ENCODE data around the gene SIGLEC6.

SIGLEC6 gene

GRCh38 chr19:51531349-51532315 is at the start of gene SIGLEC6:
SIGLEC6 (minus strand) TSS chr19:51531670; CDS start chr19:51531648, 22 bp downstream.
- DNase-seq: no peak

- no peak for DNase-seq
Observed at GRCh38 chr19:51576850-51577249, 45.4 kb upstream of the SIGLEC6 start.

GRCh38 chr19:51573331-51573730 is 41.9 kb upstream of the SIGLEC6 start:
- DNase-seq: no peak

GRCh38 chr19:51572908-51573307 is 41.4 kb upstream of the SIGLEC6 start:
- no peak for DNase-seq

GRCh38 chr19:51572410-51572809 is 40.9 kb upstream of the SIGLEC6 start:
- DNase-seq: no peak

- no peak for DNase-seq
Observed at GRCh38 chr19:51571599-51571998, 40.1 kb upstream of the SIGLEC6 start.

GRCh38 chr19:51570962-51571575 is 39.6 kb upstream of the SIGLEC6 start, which contains the start of gene ZNF175:
ZNF175 (plus strand) TSS chr19:51571283; CDS start chr19:51573330, 2,047 bp downstream.
- DNase-seq: peak; percentile 92

GRCh38 chr19:51568456-51568855 is 37.0 kb upstream of the SIGLEC6 start:
- no peak for DNase-seq

GRCh38 chr19:51567583-51567982 is 36.1 kb upstream of the SIGLEC6 start:
- DNase-seq: no peak

GRCh38 chr19:51566489-51567100 is 35.1 kb upstream of the SIGLEC6 start:
- DNase-seq: no peak

GRCh38 chr19:51565583-51565982 is 34.1 kb upstream of the SIGLEC6 start:
- no peak for DNase-seq

GRCh38 chr19:51564791-51565190 is 33.3 kb upstream of the SIGLEC6 start:
- no peak for DNase-seq

- DNase-seq: no peak
Observed at GRCh38 chr19:51560339-51560738, 28.9 kb upstream of the SIGLEC6 start.

GRCh38 chr19:51559240-51559639 is 27.8 kb upstream of the SIGLEC6 start:
- DNase-seq: no peak

GRCh38 chr19:51552996-51553725 is 21.7 kb upstream of the SIGLEC6 start:
- DNase-seq: no peak

GRCh38 chr19:51552608-51552995 is 21.1 kb upstream of the SIGLEC6 start:
- DNase-seq: no peak

GRCh38 chr19:51551673-51552432 is 20.4 kb upstream of the SIGLEC6 start:
- no peak for DNase-seq

GRCh38 chr19:51550848-51551672 is 19.6 kb upstream of the SIGLEC6 start:
- no peak for DNase-seq

GRCh38 chr19:51549533-51550324 is 18.3 kb upstream of the SIGLEC6 start:
- DNase-seq: no peak

GRCh38 chr19:51548891-51549305 is 17.4 kb upstream of the SIGLEC6 start:
- DNase-seq: no peak

Data from NCI-H524 treated with DMSO at 0.1 percent for 48 hours (cell line).